HEK293 (cell line): ENCODE measurements around the gene ROM1.

Experiments
- CTCF ChIA-PET: fragments of 350-600 bp; formaldehyde crosslinking; extraction: SDS; loops from one replicate; lab custom pipeline; 2021; ENCODE audit warnings: antibody characterized with exemption; lab: Yijun Ruan, JAX
- POLR2A ChIA-PET: fragments of 300-600 bp; formaldehyde crosslinking; extraction: SDS; loops from one replicate; lab custom pipeline; 2020; ENCODE audit warnings: antibody characterized with exemption, inconsistent platforms; lab: Yijun Ruan, JAX
- H3K27ac ChIP-seq: fragments of 200-500 bp; sonication (Bioruptor generic); 2 replicates; pipeline ENCODE4 v1.5.1; 2014; ENCODE audit warnings: low read depth, low read length, control low read depth, inconsistent platforms; ENCODE audit errors: extremely low read depth
- H3K36me3 ChIP-seq, 2 experiments: fragments of 200-500 bp in 1 of 2; sonication (Bioruptor generic) in 1 of 2; 1 replicate in 1 of 2; 2 replicates in 1 of 2; pipeline ENCODE4 v1.5.1; 2014 to 2017; ENCODE audit warnings: inconsistent platforms in 2 of 2, low read length in 2 of 2; ENCODE audit not compliant: control insufficient read depth in 2 of 2, insufficient read depth in 1 of 2
- H3K4me1 ChIP-seq: fragments of 200-500 bp; sonication (Bioruptor generic); 2 replicates; pipeline ENCODE4 v1.5.1; 2014; ENCODE audit warnings: mild to moderate bottlenecking, low read length, inconsistent platforms; ENCODE audit not compliant: control insufficient read depth, insufficient read depth
- H3K4me3 ChIP-seq: 2 replicates; pipeline ENCODE4 v1.5.1; 2011; ENCODE audit warnings: low read depth, mild to moderate bottlenecking, control low read depth, low read length, moderate library complexity
- H3K9me3 ChIP-seq: fragments of 200-500 bp; sonication (Bioruptor generic); 2 replicates; pipeline ENCODE4 v1.5.1; 2014; ENCODE audit warnings: low read depth, low read length, inconsistent platforms; ENCODE audit not compliant: control insufficient read depth, insufficient read depth
- HOXA7 ChIP-seq: sonication (generic); formaldehyde crosslinking; IDR thresholded peaks from 2 replicates; pipeline ENCODE4 v1.8.1; 2022; ENCODE audit warnings: missing genetic modification reagents, borderline replicate concordance
- HOXC10 ChIP-seq: sonication (generic); formaldehyde crosslinking; IDR thresholded peaks from 2 replicates; pipeline ENCODE4 v1.8.1; 2023; ENCODE audit warnings: mild to moderate bottlenecking, missing genetic modification reagents
- KLF9 ChIP-seq: fragments of 450-650 bp; formaldehyde crosslinking; IDR thresholded peaks from 2 replicates; pipeline ENCODE4 v1.5.1; 2016; ENCODE audit warnings: missing biosample characterization, missing genetic modification characterization, low read depth
- MZF1 ChIP-seq: fragments of 450-650 bp; formaldehyde crosslinking; IDR thresholded peaks from 2 replicates; pipeline ENCODE4 v1.5.1; 2017; ENCODE audit warnings: missing biosample characterization, missing genetic modification characterization, borderline replicate concordance
- SALL2 ChIP-seq: fragments of 450-650 bp; formaldehyde crosslinking; IDR thresholded peaks from 2 replicates; pipeline ENCODE4 v1.5.0; 2017; ENCODE audit warnings: missing biosample characterization, mild to moderate bottlenecking, missing genetic modification characterization, borderline replicate concordance
- TRIM28 ChIP-seq: IDR thresholded peaks from 2 replicates; pipeline ENCODE4 v1.6.1; 2011; ENCODE audit warnings: low read length, control low read depth, borderline replicate concordance
- ZNF121 ChIP-seq: fragments of 450-650 bp; formaldehyde crosslinking; IDR thresholded peaks from 2 replicates; pipeline ENCODE4 v1.5.1; 2016; ENCODE audit warnings: missing biosample characterization, missing genetic modification characterization
- ZNF146 ChIP-seq: fragments of 450-650 bp; formaldehyde crosslinking; IDR thresholded peaks from 2 replicates; pipeline ENCODE4 v1.5.1; 2016; ENCODE audit warnings: missing biosample characterization, missing genetic modification characterization
- ZNF155 ChIP-seq: fragments of 450-650 bp; formaldehyde crosslinking; IDR thresholded peaks from 2 replicates; pipeline ENCODE4 v1.5.1; 2016; ENCODE audit warnings: missing biosample characterization, missing genetic modification characterization
- ZNF302 ChIP-seq: fragments of 450-650 bp; formaldehyde crosslinking; IDR thresholded peaks from 2 replicates; pipeline ENCODE4 v1.5.1; 2016; ENCODE audit warnings: missing biosample characterization, missing genetic modification characterization, low read depth
- ZNF311 ChIP-seq: fragments of 450-650 bp; formaldehyde crosslinking; IDR thresholded peaks from 2 replicates; pipeline ENCODE4 v1.5.1; 2017; ENCODE audit warnings: missing biosample characterization, missing genetic modification characterization, borderline replicate concordance
- ZNF514 ChIP-seq: fragments of 450-650 bp; formaldehyde crosslinking; IDR thresholded peaks from 2 replicates; pipeline ENCODE4 v1.5.1; 2016; ENCODE audit warnings: missing biosample characterization, missing genetic modification characterization
- ZNF549 ChIP-seq: fragments of 450-650 bp; IDR thresholded peaks from 2 replicates; pipeline ENCODE4 v1.5.1; 2018; ENCODE audit warnings: missing biosample characterization, missing genetic modification characterization, mild to moderate bottlenecking, inconsistent platforms, moderate library complexity
- ZNF670 ChIP-seq: fragments of 450-650 bp; formaldehyde crosslinking; IDR thresholded peaks from 2 replicates; pipeline ENCODE4 v1.5.1; 2016; ENCODE audit warnings: missing biosample characterization, missing genetic modification characterization, low read depth
- ZNF785 ChIP-seq: fragments of 450-650 bp; formaldehyde crosslinking; IDR thresholded peaks from 2 replicates; pipeline ENCODE4 v1.5.1; 2016; ENCODE audit warnings: missing biosample characterization, missing genetic modification characterization
- ZSCAN23 ChIP-seq: fragments of 450-650 bp; formaldehyde crosslinking; IDR thresholded peaks from 2 replicates; pipeline ENCODE4 v1.5.1; 2016; ENCODE audit warnings: missing biosample characterization, missing genetic modification characterization
- TF ChIP-seq, protein P1 (sequence below): fragments of 450-650 bp; formaldehyde crosslinking; IDR thresholded peaks from 2 replicates; pipeline ENCODE4 v1.5.1; 2016; ENCODE audit warnings: missing biosample characterization, missing genetic modification characterization, low read depth
- TF ChIP-seq, protein P2 (sequence below): fragments of 450-650 bp; formaldehyde crosslinking; IDR thresholded peaks from 2 replicates; pipeline ENCODE4 v1.5.1; 2016; ENCODE audit warnings: missing biosample characterization, missing genetic modification characterization
- TF ChIP-seq, protein P3 (sequence below): fragments of 450-650 bp; formaldehyde crosslinking; IDR thresholded peaks from 2 replicates; pipeline ENCODE4 v1.5.1; 2016; ENCODE audit warnings: missing biosample characterization, missing genetic modification characterization
- TF ChIP-seq, protein P4 (sequence below): fragments of 450-650 bp; formaldehyde crosslinking; IDR thresholded peaks from 2 replicates; pipeline ENCODE4 v1.5.1; 2016; ENCODE audit warnings: missing biosample characterization, missing genetic modification characterization

ROM1 gene

DNA sequence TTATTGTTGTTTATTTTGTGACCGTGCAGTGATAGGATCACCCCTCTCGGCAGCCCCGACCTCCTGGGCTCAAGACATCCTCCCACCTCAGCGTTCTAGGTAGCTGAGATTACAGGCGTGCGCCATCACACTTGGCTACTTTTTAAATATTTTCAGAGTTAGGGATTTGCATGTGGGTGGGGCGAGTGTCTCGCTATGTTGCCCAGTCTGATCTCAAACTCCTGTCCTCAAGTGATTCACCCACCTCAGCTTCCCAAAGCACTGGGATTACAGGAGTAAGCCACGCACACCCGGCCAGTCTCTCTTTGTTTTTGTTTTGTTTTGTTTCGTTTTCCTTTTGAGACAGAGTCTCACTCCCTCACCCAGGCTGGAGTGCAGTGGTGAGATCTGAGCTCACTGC is 41.2 kb downstream of the ROM1 start:
- H3K27ac ChIP-seq = peak overlapping the region; percentile 22; the same call in 1 of the 2 replicates
- POLR2A ChIA-PET = interaction anchor here (1.8 to 4.6 kb wide), 4 partner anchors 11 to 80 kb away, joined by 5 to 72 read pairs (median 30); partner anchors contain the start of genes B3GAT3, C11orf98, CSKMT and EEF1G
- peaks cover 0 to 12% of the 10 kb centered on the region in 2 experiments; a peak in 1 of 3 replicates for H3K36me3 ChIP-seq
- no peaks in the 10 kb centered on the region for H3K9me3 ChIP-seq
- H3K4me1 ChIP-seq = no peaks in the 10 kb centered on the region
- TF ChIP-seq KLF9 (no peak), ZNF121 (tag by site-specific recombination) (peak; percentile 77; the same call in 1 of the 2 replicates)
- TF ChIP-seq, all 188 proteins: peak for 1
- H3K4me3 ChIP-seq = no peak overlapping the region
- CTCF ChIA-PET = interaction anchor here (1.2 to 1.7 kb wide), 3 partner anchors 10 to 132 kb away, joined by 3 read pairs; no protein-coding TSS in a partner anchor

DNA sequence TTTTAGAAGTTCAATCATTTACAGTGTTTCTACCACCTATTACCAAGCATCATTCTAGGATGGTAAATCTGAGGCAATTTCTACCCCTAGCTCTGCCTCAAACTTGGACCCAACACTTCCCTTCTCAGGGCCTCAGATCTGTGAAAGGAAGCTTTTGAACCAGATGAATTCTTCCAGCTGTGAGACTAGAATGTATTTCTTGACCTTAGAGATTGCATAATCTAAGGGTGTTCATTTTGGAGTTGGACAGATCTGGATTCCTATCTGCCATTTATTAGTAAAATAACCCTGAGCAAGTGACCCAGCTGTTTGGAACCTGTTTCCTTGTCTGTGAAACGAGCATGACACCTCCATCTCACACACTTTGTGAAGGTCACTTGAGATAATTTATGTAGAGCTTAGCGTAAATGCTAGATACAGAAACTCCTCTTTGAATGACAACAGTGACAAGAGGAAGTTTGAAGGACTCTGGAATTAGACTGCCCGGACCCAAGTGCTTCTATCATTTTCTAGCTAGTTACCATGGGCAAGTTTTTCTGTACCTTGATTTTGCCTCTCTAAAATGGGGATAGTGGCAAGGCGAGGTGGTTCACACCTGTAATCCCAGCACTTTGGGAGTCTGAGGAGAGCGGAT is 43.9 kb downstream of the ROM1 start:
- Histone ChIP-seq H3K9me3 (no peaks in the 10 kb centered on the region), H3K27ac (no peak overlapping the region)
- CTCF ChIA-PET = interaction anchor here (0.7 to 1.6 kb wide), 5 partner anchors 18 to 104 kb away, joined by 3 to 9 read pairs (median 3); partner anchors contain the start of gene TUT1

More for the DNA sequence above, 43.9 kb downstream of the ROM1 start:
- no peaks in the 10 kb centered on the region for H3K36me3 ChIP-seq
- POLR2A ChIA-PET = interaction anchor here (1.0 to 4.6 kb wide), 6 partner anchors 8 to 184 kb away, joined by 3 to 72 read pairs (median 9); partner anchors contain the start of genes C11orf98, CSKMT, GANAB and LBHD1
- TF ChIP-seq ZNF785 (tag by site-specific recombination) = no peak
- TF ChIP-seq, protein P1, sequence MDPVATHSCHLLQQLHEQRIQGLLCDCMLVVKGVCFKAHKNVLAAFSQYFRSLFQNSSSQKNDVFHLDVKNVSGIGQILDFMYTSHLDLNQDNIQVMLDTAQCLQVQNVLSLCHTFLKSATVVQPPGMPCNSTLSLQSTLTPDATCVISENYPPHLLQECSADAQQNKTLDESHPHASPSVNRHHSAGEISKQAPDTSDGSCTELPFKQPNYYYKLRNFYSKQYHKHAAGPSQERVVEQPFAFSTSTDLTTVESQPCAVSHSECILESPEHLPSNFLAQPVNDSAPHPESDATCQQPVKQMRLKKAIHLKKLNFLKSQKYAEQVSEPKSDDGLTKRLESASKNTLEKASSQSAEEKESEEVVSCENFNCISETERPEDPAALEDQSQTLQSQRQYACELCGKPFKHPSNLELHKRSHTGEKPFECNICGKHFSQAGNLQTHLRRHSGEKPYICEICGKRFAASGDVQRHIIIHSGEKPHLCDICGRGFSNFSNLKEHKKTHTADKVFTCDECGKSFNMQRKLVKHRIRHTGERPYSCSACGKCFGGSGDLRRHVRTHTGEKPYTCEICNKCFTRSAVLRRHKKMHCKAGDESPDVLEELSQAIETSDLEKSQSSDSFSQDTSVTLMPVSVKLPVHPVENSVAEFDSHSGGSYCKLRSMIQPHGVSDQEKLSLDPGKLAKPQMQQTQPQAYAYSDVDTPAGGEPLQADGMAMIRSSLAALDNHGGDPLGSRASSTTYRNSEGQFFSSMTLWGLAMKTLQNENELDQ (tag by site-specific recombination) = no peak
- TF ChIP-seq ZNF302 = no peak
- TF ChIP-seq HOXC10 = no peak
- no peak for TF ChIP-seq ZNF514 (tag by site-specific recombination)
- TF ChIP-seq, protein P2, sequence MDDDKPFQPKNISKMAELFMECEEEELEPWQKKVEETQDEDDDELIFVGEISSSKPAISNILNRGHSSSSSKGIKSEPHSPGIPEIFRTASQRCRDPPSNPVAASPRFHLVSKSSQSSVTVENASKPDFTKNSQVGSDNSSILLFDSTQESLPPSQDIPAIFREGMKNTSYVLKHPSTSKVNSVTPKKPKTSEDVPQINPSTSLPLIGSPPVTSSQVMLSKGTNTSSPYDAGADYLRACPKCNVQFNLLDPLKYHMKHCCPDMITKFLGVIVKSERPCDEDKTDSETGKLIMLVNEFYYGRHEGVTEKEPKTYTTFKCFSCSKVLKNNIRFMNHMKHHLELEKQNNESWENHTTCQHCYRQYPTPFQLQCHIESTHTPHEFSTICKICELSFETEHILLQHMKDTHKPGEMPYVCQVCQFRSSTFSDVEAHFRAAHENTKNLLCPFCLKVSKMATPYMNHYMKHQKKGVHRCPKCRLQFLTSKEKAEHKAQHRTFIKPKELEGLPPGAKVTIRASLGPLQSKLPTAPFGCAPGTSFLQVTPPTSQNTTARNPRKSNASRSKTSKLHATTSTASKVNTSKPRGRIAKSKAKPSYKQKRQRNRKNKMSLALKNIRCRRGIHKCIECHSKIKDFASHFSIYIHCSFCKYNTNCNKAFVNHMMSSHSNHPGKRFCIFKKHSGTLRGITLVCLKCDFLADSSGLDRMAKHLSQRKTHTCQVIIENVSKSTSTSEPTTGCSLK (tag by site-specific recombination) = no peak
- no peak for TF ChIP-seq ZNF549
- no peak for TF ChIP-seq ZSCAN23 (tag by site-specific recombination)
- TF ChIP-seq SALL2 (tag by site-specific recombination) = no peak
- TF ChIP-seq, protein P3, sequence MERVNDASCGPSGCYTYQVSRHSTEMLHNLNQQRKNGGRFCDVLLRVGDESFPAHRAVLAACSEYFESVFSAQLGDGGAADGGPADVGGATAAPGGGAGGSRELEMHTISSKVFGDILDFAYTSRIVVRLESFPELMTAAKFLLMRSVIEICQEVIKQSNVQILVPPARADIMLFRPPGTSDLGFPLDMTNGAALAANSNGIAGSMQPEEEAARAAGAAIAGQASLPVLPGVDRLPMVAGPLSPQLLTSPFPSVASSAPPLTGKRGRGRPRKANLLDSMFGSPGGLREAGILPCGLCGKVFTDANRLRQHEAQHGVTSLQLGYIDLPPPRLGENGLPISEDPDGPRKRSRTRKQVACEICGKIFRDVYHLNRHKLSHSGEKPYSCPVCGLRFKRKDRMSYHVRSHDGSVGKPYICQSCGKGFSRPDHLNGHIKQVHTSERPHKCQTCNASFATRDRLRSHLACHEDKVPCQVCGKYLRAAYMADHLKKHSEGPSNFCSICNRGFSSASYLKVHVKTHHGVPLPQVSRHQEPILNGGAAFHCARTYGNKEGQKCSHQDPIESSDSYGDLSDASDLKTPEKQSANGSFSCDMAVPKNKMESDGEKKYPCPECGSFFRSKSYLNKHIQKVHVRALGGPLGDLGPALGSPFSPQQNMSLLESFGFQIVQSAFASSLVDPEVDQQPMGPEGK = no peak
- no peak for TF ChIP-seq ZNF155
- TF ChIP-seq TRIM28 = no peak
- no peak for TF ChIP-seq MZF1 (tag by site-specific recombination)
- TF ChIP-seq ZNF146 (tag by site-specific recombination) = no peak
- TF ChIP-seq ZNF311 (tag by site-specific recombination) = no peak
- TF ChIP-seq, protein P4, sequence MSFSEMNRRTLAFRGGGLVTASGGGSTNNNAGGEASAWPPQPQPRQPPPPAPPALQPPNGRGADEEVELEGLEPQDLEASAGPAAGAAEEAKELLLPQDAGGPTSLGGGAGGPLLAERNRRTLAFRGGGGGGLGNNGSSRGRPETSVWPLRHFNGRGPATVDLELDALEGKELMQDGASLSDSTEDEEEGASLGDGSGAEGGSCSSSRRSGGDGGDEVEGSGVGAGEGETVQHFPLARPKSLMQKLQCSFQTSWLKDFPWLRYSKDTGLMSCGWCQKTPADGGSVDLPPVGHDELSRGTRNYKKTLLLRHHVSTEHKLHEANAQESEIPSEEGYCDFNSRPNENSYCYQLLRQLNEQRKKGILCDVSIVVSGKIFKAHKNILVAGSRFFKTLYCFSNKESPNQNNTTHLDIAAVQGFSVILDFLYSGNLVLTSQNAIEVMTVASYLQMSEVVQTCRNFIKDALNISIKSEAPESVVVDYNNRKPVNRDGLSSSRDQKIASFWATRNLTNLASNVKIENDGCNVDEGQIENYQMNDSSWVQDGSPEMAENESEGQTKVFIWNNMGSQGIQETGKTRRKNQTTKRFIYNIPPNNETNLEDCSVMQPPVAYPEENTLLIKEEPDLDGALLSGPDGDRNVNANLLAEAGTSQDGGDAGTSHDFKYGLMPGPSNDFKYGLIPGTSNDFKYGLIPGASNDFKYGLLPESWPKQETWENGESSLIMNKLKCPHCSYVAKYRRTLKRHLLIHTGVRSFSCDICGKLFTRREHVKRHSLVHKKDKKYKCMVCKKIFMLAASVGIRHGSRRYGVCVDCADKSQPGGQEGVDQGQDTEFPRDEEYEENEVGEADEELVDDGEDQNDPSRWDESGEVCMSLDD = no peak
- TF ChIP-seq HOXA7 (CRISPR knock-in tag) = no peak
- TF ChIP-seq ZNF670 = no peak
- no peak overlapping the region for H3K4me3 ChIP-seq
- no peaks in the 10 kb centered on the region for H3K4me1 ChIP-seq
